Cortex of kidney (tissue), 1 donor: ENCODE results near the gene PRRT1.
"Not testable (repeated sequence)": the region's sequence is repeated elsewhere in the genome, so short reads cannot be mapped to it uniquely, and the experiment has no call there.

ENCODE experiments used
- DNase-seq: peaks from one replicate; lab custom pipeline; 2025; lab: John Stamatoyannopoulos, UW

PRRT1 gene

DNA sequence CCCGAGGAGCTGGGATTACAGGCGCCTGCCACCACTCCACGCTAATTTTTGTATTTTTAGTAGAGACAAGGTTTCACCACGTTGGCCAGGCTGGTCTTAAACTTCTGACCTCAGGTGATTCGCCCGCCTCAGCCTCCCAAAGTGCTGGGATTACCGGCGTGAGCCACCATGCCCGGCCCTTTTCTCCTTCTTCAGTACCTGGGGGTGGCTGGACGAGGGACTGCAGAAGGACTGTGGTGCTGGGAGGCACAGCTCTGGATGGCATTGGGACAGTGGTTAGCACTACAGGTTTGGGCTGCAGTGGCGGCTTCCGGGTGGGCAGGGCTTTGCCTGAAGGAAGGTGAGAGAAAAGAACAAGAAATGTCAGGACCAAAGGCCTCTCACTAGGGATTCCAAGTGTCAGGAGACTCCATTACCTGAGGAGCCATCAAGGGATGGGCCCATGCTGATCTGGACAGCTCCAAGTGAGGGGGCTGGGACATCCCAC is 31.1 kb downstream of the PRRT1 start:
- no peak for DNase-seq

DNA sequence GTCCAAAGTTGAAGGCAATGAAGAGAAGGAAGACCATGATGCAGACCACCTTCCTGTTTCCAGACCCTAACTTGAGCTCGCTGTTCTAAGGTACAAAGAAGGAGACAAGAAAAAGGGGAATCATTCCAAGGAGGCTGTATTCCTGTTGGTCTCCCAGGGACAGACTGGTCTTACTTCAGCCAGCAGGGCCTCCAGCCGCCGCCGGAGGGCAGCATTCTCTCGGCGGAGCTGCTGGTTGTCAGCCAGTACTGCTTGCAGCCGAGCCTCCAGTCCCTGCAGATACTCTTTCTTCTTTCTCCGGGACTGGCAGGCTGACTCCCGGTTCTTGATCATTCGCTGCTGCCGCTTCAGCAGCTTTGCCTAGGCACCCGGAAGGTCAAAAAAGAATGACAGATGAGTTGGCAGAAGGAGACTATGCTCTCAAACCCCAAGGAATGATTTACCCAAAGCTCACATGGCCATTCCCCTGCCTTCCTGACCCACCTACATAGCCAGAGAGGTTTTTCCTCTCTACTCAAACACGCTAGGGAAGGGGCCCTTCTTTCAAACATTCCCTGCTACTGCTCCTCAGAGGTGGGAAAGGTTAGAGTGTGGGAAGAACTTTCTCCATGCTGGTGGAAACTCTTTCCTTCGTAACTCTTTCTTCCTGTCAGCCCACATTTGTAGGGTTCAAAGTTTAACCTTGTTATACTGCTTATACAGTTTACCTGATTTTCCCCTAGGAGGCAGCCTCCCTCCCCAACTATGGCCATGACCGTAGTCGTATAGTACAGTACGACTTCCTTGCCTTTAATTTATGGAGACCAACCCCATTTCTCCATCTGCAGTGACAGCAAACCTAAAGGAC is 32.7 kb downstream of the PRRT1 start:
- no peak for DNase-seq

DNA sequence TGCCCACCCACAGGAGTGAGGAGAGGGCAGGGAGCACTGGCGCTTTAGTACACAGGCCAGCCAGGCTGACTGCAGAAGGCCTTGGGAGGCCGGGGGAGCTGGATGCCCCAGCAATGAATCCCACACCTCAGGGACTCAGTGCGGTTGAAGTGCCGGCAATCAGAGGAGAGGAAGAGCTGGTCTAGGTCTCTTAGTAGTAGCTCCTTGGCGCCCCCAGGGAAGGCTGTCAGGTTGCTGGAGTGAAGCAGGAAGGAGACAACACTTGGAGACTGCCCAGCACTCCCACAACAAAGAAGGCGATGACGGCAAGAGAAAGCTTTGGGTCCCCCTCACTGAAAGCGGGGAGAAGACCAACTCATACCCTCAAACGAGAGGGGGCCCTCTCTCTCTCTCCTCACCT is 34.3 kb downstream of the PRRT1 start:
- no peak for DNase-seq

- DNase-seq, result no peak
Measured at GRCh38 chr6:32116674-32117073, 35.1 kb downstream of the PRRT1 start.

GRCh38 chr6:32115623-32116022 is 36.1 kb downstream of the PRRT1 start:
- DNase-seq, result no peak

DNA sequence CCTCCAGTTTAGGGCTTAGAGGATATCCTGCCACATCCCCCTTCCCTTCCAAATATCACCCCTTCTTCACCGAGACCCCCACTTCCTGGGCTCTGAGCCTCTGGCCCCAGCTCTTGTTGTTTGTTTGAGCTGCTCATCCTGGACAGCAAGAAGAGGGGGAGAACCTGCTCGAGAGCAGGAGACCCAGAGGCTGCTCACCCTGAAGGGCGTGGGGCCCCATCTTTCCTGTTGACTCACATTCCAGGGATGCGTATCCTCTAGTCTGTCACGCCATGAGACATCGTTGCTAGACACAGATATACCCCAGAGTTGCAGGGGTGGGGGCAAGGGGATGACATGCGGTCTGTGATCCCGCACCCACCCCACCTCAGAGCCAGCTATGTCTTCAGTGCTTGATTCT is 36.9 kb downstream of the PRRT1 start:
- no peak for DNase-seq

DNA sequence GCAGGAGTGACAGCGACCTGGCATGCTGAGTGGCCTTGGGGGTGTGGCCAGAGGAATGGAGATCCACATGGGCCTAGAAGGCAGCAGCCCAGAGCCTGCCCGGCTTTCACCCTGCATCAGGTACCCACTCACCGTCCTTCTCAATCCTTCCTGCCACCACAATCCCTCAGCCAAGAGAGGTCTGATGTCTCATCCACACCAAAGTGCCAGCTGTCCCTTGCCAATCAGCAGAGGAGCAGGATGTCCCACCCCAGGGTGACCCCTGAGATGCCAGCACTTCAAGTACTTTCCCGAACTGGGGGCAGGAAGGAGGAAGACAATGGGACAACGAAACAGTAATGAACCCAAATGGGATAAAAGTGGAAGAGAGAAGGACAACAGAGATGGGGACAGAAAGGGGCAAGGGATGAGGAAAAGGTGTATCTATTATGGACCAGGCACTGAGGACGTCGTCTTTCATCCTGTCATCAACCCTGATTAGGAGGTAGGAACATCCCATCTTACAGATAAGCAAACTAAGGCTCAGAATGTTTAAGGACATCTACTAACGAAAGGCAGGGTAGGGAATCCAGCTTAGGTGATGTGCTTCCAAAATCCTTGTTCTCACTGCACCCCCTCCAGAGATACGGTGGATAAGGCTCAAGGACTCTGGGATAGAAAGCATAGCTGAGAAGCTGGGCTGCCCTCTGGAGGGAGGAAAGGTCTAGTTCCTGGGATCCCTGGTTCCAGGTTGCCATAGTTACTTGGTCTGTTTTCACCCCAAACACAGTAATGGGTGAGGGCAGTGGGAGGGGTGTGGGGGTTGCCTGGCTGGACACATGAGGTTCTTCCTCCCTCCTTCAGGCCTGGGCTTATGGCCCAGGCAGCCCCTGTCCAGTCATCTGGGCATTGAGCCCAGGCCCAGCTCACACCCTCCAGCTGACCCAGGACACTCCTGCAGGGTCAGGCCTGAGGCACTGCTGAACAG is 38.1 kb downstream of the PRRT1 start:
- DNase-seq, result no peak

DNA sequence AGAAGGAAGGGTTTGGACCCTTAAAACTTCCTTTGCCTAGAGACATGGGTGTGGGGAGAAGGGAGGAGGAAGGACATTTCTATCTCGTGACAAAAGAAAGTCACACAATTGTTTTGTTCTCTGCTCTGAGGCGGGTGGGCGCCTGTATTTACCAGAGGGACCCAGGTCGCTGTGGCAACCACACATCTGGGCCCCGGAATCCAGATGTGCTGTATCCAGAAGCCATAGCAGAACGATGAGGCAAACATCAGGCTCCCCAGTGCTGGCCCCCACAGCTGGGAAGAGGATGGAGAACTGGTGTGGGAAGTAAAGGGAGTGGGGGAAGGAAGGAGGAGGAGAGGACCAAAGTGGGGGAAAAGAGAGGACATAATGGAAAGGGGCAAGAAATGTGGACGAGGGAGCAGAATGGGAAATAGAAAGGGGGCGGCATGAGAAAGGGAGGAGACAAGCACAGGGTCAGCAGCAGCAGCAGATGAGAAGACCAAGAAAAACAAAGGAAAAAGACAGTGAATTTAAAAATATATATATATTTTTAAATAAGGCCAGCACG is 39.2 kb downstream of the PRRT1 start:
- DNase-seq, result no peak

GRCh38 chr6:32111424-32112066 is 40.2 kb downstream of the PRRT1 start:
- no peak for DNase-seq

DNA sequence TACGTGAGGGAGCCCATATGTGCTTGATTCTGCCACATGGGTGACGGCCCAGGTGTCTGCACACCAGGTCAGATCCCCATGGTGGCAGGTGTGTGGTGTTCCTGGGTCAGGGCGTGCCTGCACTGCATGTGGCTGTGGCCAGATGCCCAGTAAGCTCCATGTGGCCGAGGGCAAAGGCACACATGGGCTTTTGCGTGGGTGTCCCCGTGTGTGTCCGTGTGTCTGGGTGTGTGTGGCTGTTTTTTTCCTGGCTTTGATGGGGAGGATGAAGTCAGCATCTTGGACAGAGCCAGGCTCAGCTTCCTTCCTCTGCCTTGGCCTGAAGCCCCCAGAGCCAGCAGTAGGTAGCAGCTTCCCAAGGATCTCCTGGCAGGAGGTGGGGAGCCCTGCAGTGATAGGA is 41.1 kb downstream of the PRRT1 start:
- no peak for DNase-seq

GRCh38 chr6:32109765-32110160 is 42.0 kb downstream of the PRRT1 start:
- DNase-seq, result no peak

- no peak for DNase-seq
Measured at GRCh38 chr6:32109114-32109764, 42.5 kb downstream of the PRRT1 start, which contains the start of gene TNXB. Gene TNXB, minus strand, starts transcription at chr6:32109338. Its CDS starts 11,140 bp downstream, at chr6:32098198.

DNA sequence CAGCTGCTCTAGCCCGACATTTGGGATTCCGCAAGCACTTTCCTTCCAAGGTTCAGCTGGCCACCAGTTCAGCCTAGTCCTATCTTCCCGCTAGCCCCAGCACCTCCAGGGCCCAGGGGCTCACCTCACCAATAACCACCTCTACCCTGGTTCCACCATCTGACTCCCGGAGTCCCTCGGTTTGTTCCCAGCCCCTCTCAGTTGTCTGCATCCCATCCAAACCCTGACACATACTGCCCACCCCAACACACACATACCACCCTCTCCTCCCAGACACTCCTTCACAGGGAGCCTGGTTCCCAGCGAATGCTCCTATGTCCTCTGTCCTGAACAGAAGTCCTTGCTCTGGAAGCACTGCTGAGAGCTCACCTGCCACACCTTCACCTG is 43.0 kb downstream of the PRRT1 start:
- DNase-seq, result no peak

GRCh38 chr6:32108094-32108627 is 43.6 kb downstream of the PRRT1 start:
- no peak for DNase-seq

DNA sequence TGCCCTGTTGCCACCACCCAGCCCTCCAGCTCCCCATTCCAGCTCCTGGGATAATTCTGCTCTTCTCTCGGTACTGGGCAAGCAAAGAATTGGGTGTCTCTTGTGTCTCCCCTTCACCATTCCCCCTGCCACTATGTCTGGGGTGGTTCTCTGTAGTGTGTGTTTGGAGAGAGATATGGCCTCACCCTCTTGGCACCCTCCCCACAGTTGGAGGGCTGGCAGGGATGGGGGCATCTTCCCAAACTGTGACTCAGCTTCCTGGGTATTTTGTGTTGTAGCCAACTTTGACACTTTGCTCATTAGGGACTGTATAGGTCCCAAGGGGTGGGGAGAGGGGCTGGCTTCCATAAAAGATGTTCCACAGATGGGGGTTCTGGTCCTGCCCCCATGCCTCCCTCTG is 44.3 kb downstream of the PRRT1 start:
- DNase-seq, result no peak

DNA sequence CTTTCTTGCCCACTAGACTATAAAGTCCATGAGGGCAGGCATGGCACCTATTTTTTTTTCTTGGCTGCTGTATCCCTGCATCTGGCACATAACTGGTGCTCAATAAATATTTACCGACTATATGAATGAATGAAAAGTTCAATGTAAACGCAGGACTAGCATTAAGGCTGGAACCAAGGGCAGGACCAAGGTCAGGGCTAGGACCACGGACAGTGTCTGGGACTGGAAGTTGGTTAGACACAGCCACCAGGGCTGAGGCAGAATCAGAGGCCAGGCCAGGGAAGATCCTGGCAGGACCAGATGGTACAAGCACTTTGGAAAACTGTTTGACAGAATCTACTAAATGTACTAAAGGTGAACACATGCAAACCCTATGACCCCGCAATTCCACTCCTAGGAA is 46.3 kb downstream of the PRRT1 start:
- no peak for DNase-seq

DNA sequence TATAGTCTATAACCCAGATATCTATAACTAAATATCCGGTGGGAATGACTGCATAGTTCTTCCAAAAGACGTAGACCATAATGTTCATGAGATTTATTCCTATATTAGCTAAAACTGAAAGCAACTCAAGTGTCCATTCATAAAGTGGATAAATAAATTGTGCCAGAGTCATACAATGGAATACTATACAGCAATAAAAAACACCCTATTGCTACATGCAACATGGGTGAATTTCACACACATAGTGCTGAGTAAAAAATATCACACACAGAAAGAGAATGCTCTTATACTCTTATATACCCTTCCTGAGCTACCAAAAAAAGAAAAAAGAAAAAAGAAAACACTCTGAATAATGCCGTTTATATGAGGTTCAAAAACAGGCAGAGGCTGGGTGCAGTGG is 49.5 kb downstream of the PRRT1 start:
- no peak for DNase-seq

DNA sequence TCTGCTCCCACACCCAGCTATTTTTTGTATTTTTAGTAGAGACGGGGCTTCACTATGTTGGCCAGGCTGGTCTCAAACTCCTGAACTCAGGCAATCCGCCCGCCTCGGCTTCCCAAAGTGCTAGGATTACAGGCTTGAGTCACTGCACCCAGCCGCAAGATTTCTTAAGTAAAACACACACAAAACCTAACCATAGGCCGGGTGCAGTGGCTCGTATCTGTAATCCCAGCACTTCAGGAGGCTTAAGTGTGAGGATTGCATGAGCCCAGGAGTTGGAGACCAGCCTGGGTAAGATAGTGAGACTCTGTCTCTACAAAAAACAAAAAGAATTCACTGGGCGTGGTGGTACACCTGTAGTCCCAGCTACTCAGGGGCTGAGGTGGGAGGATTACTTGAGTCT is 51.5 kb downstream of the PRRT1 start:
- not testable (repeated sequence) for DNase-seq
